Endothelial cell of umbilical vein (primary cell): ENCODE measurements around the gene DLEU7. TPM values are rescaled to one million over a fixed set of nuclear protein-coding genes. Genes with fewer than 3 reads are reported as not detected.

Experiments used
- BruUV-seq: library from RNA; stranded (reverse); fragments of 400-500 nt; replicated peaks from 2 replicates; lab custom pipeline; 2021; lab: Mats Ljungman, UMichigan
- CTCF ChIA-PET: fragments of 300-600, 350-600 bp; sonication (Branson Sonifier 250); formaldehyde crosslinking; loops from one replicate; lab custom pipeline; 2021; ENCODE audit warnings: antibody characterized with exemption, inconsistent platforms; lab: Charles Lee
- POLR2A ChIA-PET: fragments of 300-600, 350-600 bp; sonication (Branson Sonifier 250); formaldehyde crosslinking; loops from one replicate; lab custom pipeline; 2021; ENCODE audit warnings: antibody characterized with exemption, inconsistent platforms; lab: Charles Lee
- DNase-seq: peaks from one replicate; pipeline ENCODE4 v3.0.0-alpha.2; 2011; ENCODE audit warnings: low read depth, low spot score
- FAIRE-seq: peaks from 2 replicates; lab custom pipeline; 2011; peaks lifted over from hg19 to GRCh38; lab: Jason Lieb, UNC
- H2AFZ ChIP-seq: 2 replicates; pipeline ENCODE4 v1.6.0; 2012; ENCODE audit warnings: low read depth, low read length, control low read depth, inconsistent platforms
- H3K27ac ChIP-seq: 2 replicates; pipeline ENCODE4 v1.5.1; 2011; ENCODE audit warnings: low read depth, mild to moderate bottlenecking, control low read depth, low read length, moderate library complexity; ENCODE audit not compliant: insufficient read depth
- H3K27me3 ChIP-seq, 2 experiments: 2 replicates each; pipeline versions ENCODE4 v1.6.0 to v1.6.1; 2011; ENCODE audit warnings: low read length in 2 of 2, mixed read lengths in 1 of 2; ENCODE audit not compliant: control insufficient read depth in 2 of 2, insufficient read depth in 2 of 2
- H3K36me3 ChIP-seq, 2 experiments: 2 replicates in 1 of 2; 3 replicates in 1 of 2; pipeline ENCODE4 v1.5.1; 2011; ENCODE audit warnings: low read length in 2 of 2, mild to moderate bottlenecking in 1 of 2, moderate library complexity in 1 of 2; ENCODE audit not compliant: control insufficient read depth in 2 of 2, insufficient read depth in 2 of 2; ENCODE audit errors: extremely low read depth in 1 of 2
- H3K4me1 ChIP-seq: 3 replicates; pipeline ENCODE4 v1.5.1; 2011; ENCODE audit warnings: mild to moderate bottlenecking, low read length; ENCODE audit not compliant: control insufficient read depth, insufficient read depth; ENCODE audit errors: extremely low read depth
- H3K4me2 ChIP-seq: 2 replicates; pipeline ENCODE4 v1.6.1; 2011; ENCODE audit warnings: low read length, control low read depth, mixed read lengths; ENCODE audit not compliant: insufficient read depth
- H3K4me3 ChIP-seq, 3 experiments: fragments of 200-600 bp in 1 of 3; sonication (generic), shearing (Covaris generic) in 1 of 3; replicated peaks in 1 of 3; 2 replicates each; pipeline ENCODE4 v1.5.1; 2011 to 2016; ENCODE audit warnings: control low read depth in 3 of 3, low read length in 3 of 3, mild to moderate bottlenecking in 2 of 3, inconsistent platforms in 1 of 3, low read depth in 1 of 3, moderate library complexity in 1 of 3; ENCODE audit not compliant: insufficient read depth in 1 of 3
- H3K79me2 ChIP-seq: 2 replicates; pipeline ENCODE4 v1.6.0; 2012; ENCODE audit warnings: low read length, inconsistent platforms; ENCODE audit not compliant: control insufficient read depth, insufficient read depth
- H3K9ac ChIP-seq: replicated peaks from 2 replicates; pipeline ENCODE3; 2011; ENCODE audit warnings: low read length, control low read depth; ENCODE audit not compliant: insufficient read depth; ENCODE audit errors: extremely low read depth
- H3K9me1 ChIP-seq: replicated peaks from 3 replicates; pipeline ENCODE4 v1.6.0; 2011; ENCODE audit warnings: mild to moderate bottlenecking, low read length; ENCODE audit not compliant: control insufficient read depth, insufficient read depth; ENCODE audit errors: extremely low read depth
- H3K9me3 ChIP-seq: replicated peaks from 2 replicates; pipeline ENCODE4 v1.5.1; 2012; ENCODE audit warnings: low read length, inconsistent platforms; ENCODE audit not compliant: control insufficient read depth, insufficient read depth
- H4K20me1 ChIP-seq: replicated peaks from 2 replicates; pipeline ENCODE3; 2011; ENCODE audit warnings: mild to moderate bottlenecking, low read length; ENCODE audit not compliant: control insufficient read depth, insufficient read depth; ENCODE audit errors: extremely low read depth
- EZH2 ChIP-seq: IDR thresholded peaks from 2 replicates; pipeline ENCODE4 v1.6.1; 2012; ENCODE audit warnings: borderline replicate concordance, low read depth, mild to moderate bottlenecking, moderate library complexity, low read length, inconsistent platforms; ENCODE audit not compliant: severe bottlenecking
- FOS ChIP-seq: IDR thresholded peaks from 2 replicates; pipeline ENCODE4 v1.6.1; 2011; ENCODE audit warnings: mild to moderate bottlenecking, low read length, moderate library complexity, borderline replicate concordance; ENCODE audit not compliant: insufficient read depth
- GATA2 ChIP-seq: IDR thresholded peaks from 2 replicates; pipeline ENCODE4 v1.7.0; 2011; ENCODE audit warnings: low read depth, mild to moderate bottlenecking, moderate library complexity, mixed read lengths, low read length; ENCODE audit not compliant: insufficient read length, insufficient read depth
- JUN ChIP-seq: IDR thresholded peaks from 2 replicates; pipeline ENCODE4 v1.6.1; 2011; ENCODE audit warnings: borderline replicate concordance, low read depth; ENCODE audit not compliant: insufficient read length, insufficient read depth
- MYC ChIP-seq: IDR thresholded peaks from one replicate; pipeline ENCODE4 v1.6.1; 2011; ENCODE audit warnings: mild to moderate bottlenecking, low read depth, low read length
- POLR2A ChIP-seq: IDR thresholded peaks from 2 replicates; pipeline ENCODE4 v1.6.1; 2012; ENCODE audit warnings: low read depth, mild to moderate bottlenecking, control low read depth, low read length
- POLR2AphosphoS5 ChIP-seq: IDR thresholded peaks from 2 replicates; pipeline ENCODE4 v1.6.1; 2012; ENCODE audit warnings: low read depth, mild to moderate bottlenecking, control low read depth, low read length, moderate library complexity; ENCODE audit not compliant: insufficient read depth
- dilution Hi-C: fragments of 300-500 bp; cut with MboI; formaldehyde crosslinking; loops from one replicate; pipeline ENCODE4 v1.15.0; 2019; ENCODE audit warnings: low sequenced_read_pairs; ENCODE audit not compliant: extremely low pct_ligation_motif_present
- intact Hi-C: fragments of 100-400 bp; cut with micrococcal nuclease; formaldehyde crosslinking; loops from one replicate; pipeline ENCODE4 v1.10.0; 2022
- polyA plus RNA-seq, 4 experiments: library from polyadenylated mRNA; depleted of rRNA in 3 of 4; stranded (reverse) in 3 of 4; unstranded in 1 of 4; fragments of >200 nt; gene quantifications; 2 replicates each; pipeline versions ENCODE4 v1.2.1 to v1.2.3, GENCODE V29; 2011 to 2012; ENCODE audit warnings: missing spikeins in 1 of 4
- total RNA-seq: library from RNA; stranded (reverse); gene quantifications from 2 replicates; pipeline ENCODE4 v1.2.3, GENCODE V29; 2021
- TF ChIP-seq, protein P1 (sequence below), 2 donors: IDR thresholded peaks; 1 replicate in 1 of 2; 2 replicates in 1 of 2; pipeline ENCODE4 v1.5.1; 2011; ENCODE audit warnings: low read length in 2 of 2, mild to moderate bottlenecking in 2 of 2, moderate library complexity in 2 of 2, control low read depth in 1 of 2, inconsistent platforms in 1 of 2, low read depth in 1 of 2; ENCODE audit not compliant: insufficient read depth in 1 of 2; ENCODE audit errors: extremely low read depth in 1 of 2
- TF ChIP-seq, protein P2 (sequence below): IDR thresholded peaks from 2 replicates; pipeline ENCODE4 v1.6.1; 2011; ENCODE audit not compliant: insufficient read depth, insufficient read length

DLEU7 gene
- total and polyA plus RNA-seq, 2 donors (not counting 3 experiments of a cell fraction or from before 2014, with no cell fraction given) = not detected

DNA sequence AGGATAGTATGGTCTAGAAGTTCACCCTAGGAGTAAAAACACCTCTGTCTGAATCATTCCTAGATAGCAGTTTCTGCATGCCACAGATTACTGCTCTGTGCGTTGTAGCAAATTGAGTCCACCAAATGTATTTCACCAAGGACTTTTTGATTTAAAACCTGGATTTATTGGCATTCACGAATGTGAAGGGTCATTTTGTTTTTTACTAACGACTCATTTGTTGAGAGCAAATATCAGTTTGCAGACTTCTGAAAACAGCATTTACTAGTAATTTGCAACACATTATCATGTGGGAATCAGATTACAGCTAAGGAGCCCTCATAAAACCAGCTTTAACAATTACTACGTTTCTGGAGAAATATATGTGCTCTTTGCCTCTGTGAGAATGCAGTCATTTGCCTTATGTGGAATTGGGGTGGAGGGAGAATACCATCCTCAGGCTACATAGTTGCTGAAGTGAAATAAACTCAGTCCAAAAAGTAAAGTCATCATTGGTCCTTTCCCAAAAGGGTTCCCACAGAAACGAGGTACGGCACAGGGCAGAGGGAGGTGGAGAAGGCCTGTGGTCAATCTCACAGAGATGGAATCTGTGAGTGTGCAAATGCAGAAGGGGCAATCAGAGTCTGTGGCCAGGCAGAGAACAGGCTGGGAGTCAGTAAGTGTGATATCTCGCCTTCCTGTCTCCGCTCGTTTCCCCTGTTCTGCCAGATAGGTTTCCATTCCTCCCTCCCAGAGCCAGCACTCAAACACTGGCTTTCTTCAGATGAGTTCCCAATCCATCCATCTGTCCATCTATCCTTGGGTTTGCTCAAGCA lies 63.1 kb downstream of the DLEU7 start:
- H3K9me1 ChIP-seq = no peaks in the 10 kb centered on the region
- FAIRE-seq (no peak), DNase-seq (no peak)
- ChIA-PET POLR2A (no interaction called here), CTCF (no interaction called here)
- dilution Hi-C loops = no loop called here
- no peak overlapping the region for H3K4me2 ChIP-seq
- H3K4me3 ChIP-seq = no peak overlapping the region
- no peaks in the 10 kb centered on the region for H3K4me1 ChIP-seq
- H3K79me2 ChIP-seq = no peaks in the 10 kb centered on the region
- H3K36me3 ChIP-seq = no peaks in the 10 kb centered on the region
- no peak overlapping the region for H2AFZ ChIP-seq
- no peaks in the 10 kb centered on the region for H3K9me3 ChIP-seq
- H4K20me1 ChIP-seq = no peaks in the 10 kb centered on the region
- TF ChIP-seq EZH2 (no peak), JUN (no peak), MYC (no peak), GATA2 (no peak), POLR2AphosphoS5 (no peak), POLR2A (no peak), FOS (no peak)
- TF ChIP-seq, protein P1, sequence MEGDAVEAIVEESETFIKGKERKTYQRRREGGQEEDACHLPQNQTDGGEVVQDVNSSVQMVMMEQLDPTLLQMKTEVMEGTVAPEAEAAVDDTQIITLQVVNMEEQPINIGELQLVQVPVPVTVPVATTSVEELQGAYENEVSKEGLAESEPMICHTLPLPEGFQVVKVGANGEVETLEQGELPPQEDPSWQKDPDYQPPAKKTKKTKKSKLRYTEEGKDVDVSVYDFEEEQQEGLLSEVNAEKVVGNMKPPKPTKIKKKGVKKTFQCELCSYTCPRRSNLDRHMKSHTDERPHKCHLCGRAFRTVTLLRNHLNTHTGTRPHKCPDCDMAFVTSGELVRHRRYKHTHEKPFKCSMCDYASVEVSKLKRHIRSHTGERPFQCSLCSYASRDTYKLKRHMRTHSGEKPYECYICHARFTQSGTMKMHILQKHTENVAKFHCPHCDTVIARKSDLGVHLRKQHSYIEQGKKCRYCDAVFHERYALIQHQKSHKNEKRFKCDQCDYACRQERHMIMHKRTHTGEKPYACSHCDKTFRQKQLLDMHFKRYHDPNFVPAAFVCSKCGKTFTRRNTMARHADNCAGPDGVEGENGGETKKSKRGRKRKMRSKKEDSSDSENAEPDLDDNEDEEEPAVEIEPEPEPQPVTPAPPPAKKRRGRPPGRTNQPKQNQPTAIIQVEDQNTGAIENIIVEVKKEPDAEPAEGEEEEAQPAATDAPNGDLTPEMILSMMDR (IDR thresholded peaks at IDR 0.05; ENCODE audit: extremely low read depth in 1 of 2, insufficient read depth in 1 of 2, low read depth in 1 of 2, low read length in 2 of 2) = no peak
- TF ChIP-seq, protein P2, sequence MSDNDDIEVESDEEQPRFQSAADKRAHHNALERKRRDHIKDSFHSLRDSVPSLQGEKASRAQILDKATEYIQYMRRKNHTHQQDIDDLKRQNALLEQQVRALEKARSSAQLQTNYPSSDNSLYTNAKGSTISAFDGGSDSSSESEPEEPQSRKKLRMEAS = no peak
- H3K9ac ChIP-seq = no peak overlapping the region
- intact Hi-C loops = no loop called here
- BruUV-seq = no TSS peak
- peaks cover 27 to 30% of the 10 kb centered on the region in 2 experiments for H3K27me3 ChIP-seq
- no peak overlapping the region for H3K27ac ChIP-seq
